AG10803 (cell line): ENCODE results near the gene MBD2.

Experiments used
- DNase-seq: peaks from one replicate; pipeline ENCODE4 v3.0.0; 2010; ENCODE audit warnings: low read depth
- H3K4me3 ChIP-seq: 2 replicates; pipeline ENCODE4 v1.5.1; 2011; ENCODE audit warnings: mild to moderate bottlenecking, low read length, control low read depth
- CTCF ChIP-seq: conservative IDR thresholded peaks from 2 replicates; pipeline ENCODE4 v1.5.1; 2011; ENCODE audit warnings: mild to moderate bottlenecking, low read length, control low read depth, inconsistent platforms

Gene MBD2

GRCh38 chr18:54141041-54141608 is 83.3 kb downstream of the MBD2 start:
- no peak for DNase-seq
- no peak overlapping the region for H3K4me3 ChIP-seq
- no peak for TF ChIP-seq CTCF

- TF ChIP-seq CTCF, result no peak
- no peak overlapping the region for H3K4me3 ChIP-seq
- DNase-seq, result peak; percentile 79
Observed at GRCh38 chr18:54140641-54141040, 83.8 kb downstream of the MBD2 start.

GRCh38 chr18:54135216-54135615 is 89.3 kb downstream of the MBD2 start:
- DNase-seq, result peak; percentile 56
- no peak for TF ChIP-seq CTCF
- H3K4me3 ChIP-seq, result no peak overlapping the region

- peak; percentile 56 for DNase-seq
- TF ChIP-seq CTCF, result no peak
Observed at GRCh38 chr18:54134053-54134452, 90.4 kb downstream of the MBD2 start.

GRCh38 chr18:54130631-54131030 is 93.8 kb downstream of the MBD2 start:
- DNase-seq, result no peak

More at GRCh38 chr18:54134053-54134452, 90.4 kb downstream of the MBD2 start:
- no peak overlapping the region for H3K4me3 ChIP-seq

GRCh38 chr18:54130177-54130576 is 94.3 kb downstream of the MBD2 start:
- TF ChIP-seq CTCF, result no peak
- peak; percentile 53 for DNase-seq
- H3K4me3 ChIP-seq, result no peak overlapping the region

More at GRCh38 chr18:54130631-54131030, 93.8 kb downstream of the MBD2 start:
- H3K4me3 ChIP-seq, result no peak overlapping the region
- TF ChIP-seq CTCF, result no peak

GRCh38 chr18:54129448-54130067 is 94.9 kb downstream of the MBD2 start:
- no peak for TF ChIP-seq CTCF
- no peak overlapping the region for H3K4me3 ChIP-seq
- DNase-seq, result peak; percentile 64
